SK-N-SH treated with all-trans-retinoic acid at 6 μM for 48 hours (cell line): ENCODE data around the gene LRRC15.

Experiments used
- BACH2 ChIP-seq: fragments of 250-450 bp; sonication (Bioruptor Pico); IDR thresholded peaks from 2 replicates; pipeline ENCODE4 v1.9.0; 2021; ENCODE audit warnings: mild to moderate bottlenecking, borderline replicate concordance
- CREB5 ChIP-seq: fragments of 250-450 bp; sonication (Bioruptor Pico); IDR thresholded peaks from 2 replicates; pipeline ENCODE4 v1.5.1; 2020; ENCODE audit warnings: low read depth, mild to moderate bottlenecking, moderate library complexity
- PATZ1 ChIP-seq: fragments of 250-450 bp; sonication (Bioruptor Pico); IDR thresholded peaks from 2 replicates; pipeline ENCODE4 v1.8.0; 2020; ENCODE audit warnings: mild to moderate bottlenecking, moderate library complexity, borderline replicate concordance
- TSHZ2 ChIP-seq: fragments of 250-450 bp; sonication (Bioruptor Pico); IDR thresholded peaks from 2 replicates; pipeline ENCODE4 v1.5.0; 2020; ENCODE audit warnings: mild to moderate bottlenecking, moderate library complexity
- ZC3H10 ChIP-seq: fragments of 250-450 bp; sonication (Bioruptor Pico); IDR thresholded peaks from 2 replicates; pipeline ENCODE4 v1.5.1; 2021; ENCODE audit warnings: mild to moderate bottlenecking, moderate library complexity

- TF ChIP-seq BACH2 (no peak), ZC3H10 (CRISPR knock-in tag) (no peak), PATZ1 (CRISPR knock-in tag) (no peak), CREB5 (CRISPR knock-in tag) (no peak), TSHZ2 (CRISPR knock-in tag) (no peak)
These were observed 6.7 kb upstream of the LRRC15 start for GRCh38 chr3:194376241-194376560.
